ENCODE data around the gene MECP2.
A peak's percentile ranks its signal among the peaks of the same experiment; 100 is the strongest.

The MECP2 gene

DNA sequence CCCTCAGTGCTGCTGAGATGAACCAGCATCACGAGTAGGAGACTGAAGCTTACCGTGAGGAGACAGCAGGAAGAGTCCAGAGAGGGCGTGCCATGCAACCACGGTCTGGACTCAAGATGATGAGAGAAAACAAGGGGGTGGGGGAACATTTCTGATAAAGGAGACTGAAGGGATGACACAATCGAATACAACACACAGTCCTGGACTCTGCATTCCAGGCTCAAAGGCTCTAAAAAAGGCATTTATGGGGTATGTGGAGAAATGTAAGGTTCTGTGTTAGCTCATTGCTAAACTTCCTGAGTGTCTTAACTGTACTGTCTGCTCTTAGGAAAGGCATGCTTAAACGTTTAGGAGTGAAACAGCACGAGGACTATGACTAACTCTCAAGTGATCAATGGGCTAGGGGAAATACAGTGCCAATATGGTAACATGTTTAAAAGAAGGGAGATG lies 57.2 kb downstream of the MECP2 start:
- TF ChIP-seq ZFP3 (CRISPR knock-in tag; IDR thresholded peaks at IDR 0.05) (no peak), RARB (CRISPR knock-in tag; IDR thresholded peaks at IDR 0.05) (no peak), OSR1 (CRISPR knock-in tag; IDR thresholded peaks at IDR 0.05) (no peak), ZNF565 (CRISPR knock-in tag; conservative IDR thresholded peaks at IDR 0.05; ENCODE audit: low read depth) (no peak)
- TF ChIP-seq, protein P1, sequence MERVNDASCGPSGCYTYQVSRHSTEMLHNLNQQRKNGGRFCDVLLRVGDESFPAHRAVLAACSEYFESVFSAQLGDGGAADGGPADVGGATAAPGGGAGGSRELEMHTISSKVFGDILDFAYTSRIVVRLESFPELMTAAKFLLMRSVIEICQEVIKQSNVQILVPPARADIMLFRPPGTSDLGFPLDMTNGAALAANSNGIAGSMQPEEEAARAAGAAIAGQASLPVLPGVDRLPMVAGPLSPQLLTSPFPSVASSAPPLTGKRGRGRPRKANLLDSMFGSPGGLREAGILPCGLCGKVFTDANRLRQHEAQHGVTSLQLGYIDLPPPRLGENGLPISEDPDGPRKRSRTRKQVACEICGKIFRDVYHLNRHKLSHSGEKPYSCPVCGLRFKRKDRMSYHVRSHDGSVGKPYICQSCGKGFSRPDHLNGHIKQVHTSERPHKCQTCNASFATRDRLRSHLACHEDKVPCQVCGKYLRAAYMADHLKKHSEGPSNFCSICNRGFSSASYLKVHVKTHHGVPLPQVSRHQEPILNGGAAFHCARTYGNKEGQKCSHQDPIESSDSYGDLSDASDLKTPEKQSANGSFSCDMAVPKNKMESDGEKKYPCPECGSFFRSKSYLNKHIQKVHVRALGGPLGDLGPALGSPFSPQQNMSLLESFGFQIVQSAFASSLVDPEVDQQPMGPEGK (CRISPR knock-in tag; IDR thresholded peaks at IDR 0.05; ENCODE audit: borderline replicate concordance): no peak
- ATAC-seq: peak; percentile 52; the same call in 2 of the 3 replicates

DNA sequence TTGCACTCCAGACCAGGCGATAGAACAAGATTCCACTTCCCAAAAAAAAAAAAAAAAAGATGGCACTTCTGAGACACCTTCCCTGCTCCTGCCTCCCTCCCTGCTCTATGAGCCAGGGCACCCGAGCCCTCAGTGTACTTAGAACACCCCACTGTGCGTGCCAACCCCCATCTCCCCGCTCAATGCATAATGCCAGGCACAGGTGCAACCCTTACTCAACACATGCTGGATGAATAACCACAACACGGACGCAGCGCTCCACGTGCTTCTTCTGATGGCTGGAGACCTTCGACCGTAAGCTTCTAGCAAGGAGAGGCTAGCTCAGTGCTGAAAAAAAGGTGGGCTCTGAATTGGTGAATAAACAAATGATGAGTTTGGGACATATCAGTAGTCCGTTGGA lies 57.9 kb downstream of the MECP2 start:
- TF ChIP-seq TOX (CRISPR knock-in tag; IDR thresholded peaks at IDR 0.05; ENCODE audit: borderline replicate concordance) (no peak), ZNF70 (CRISPR knock-in tag; IDR thresholded peaks at IDR 0.05) (no peak)
- TF ChIP-seq, protein P2, sequence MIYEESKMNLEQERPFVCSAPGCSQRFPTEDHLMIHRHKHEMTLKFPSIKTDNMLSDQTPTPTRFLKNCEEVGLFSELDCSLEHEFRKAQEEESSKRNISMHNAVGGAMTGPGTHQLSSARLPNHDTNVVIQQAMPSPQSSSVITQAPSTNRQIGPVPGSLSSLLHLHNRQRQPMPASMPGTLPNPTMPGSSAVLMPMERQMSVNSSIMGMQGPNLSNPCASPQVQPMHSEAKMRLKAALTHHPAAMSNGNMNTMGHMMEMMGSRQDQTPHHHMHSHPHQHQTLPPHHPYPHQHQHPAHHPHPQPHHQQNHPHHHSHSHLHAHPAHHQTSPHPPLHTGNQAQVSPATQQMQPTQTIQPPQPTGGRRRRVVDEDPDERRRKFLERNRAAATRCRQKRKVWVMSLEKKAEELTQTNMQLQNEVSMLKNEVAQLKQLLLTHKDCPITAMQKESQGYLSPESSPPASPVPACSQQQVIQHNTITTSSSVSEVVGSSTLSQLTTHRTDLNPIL (CRISPR knock-in tag; IDR thresholded peaks at IDR 0.05; ENCODE audit: low read depth): no peak
- ATAC-seq: no peak

DNA sequence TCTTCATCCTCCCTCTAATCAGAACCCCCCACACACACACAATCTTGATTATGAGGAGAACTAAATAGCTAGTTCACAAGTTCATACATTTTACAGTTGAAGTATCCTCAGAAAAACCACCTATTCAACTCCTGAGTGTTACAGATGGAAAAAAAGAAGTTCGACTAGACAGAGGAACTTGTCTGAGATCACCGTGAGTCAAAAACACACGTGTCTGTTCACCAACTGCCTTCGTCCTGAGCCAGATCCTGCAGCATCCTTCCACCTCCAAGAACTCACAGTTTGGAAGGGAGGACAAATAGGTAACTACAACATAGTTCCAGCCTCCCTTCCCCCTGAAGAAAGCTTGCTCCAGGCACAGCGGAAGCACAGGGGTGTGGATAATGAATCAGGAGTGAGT lies 58.9 kb downstream of the MECP2 start:
- ATAC-seq: no peak
- TF ChIP-seq ZNF565 (CRISPR knock-in tag; conservative IDR thresholded peaks at IDR 0.05; ENCODE audit: low read depth): no peak
- no peak for TF ChIP-seq ZC3H10 (CRISPR knock-in tag; IDR thresholded peaks at IDR 0.05)
- TF ChIP-seq BACH2 (CRISPR knock-in tag; IDR thresholded peaks at IDR 0.05; ENCODE audit: borderline replicate concordance): no peak
- TF ChIP-seq SNAI2 (CRISPR knock-in tag; IDR thresholded peaks at IDR 0.05): no peak
- TF ChIP-seq, protein P2 (CRISPR knock-in tag; IDR thresholded peaks at IDR 0.05; ENCODE audit: low read depth): no peak

DNA sequence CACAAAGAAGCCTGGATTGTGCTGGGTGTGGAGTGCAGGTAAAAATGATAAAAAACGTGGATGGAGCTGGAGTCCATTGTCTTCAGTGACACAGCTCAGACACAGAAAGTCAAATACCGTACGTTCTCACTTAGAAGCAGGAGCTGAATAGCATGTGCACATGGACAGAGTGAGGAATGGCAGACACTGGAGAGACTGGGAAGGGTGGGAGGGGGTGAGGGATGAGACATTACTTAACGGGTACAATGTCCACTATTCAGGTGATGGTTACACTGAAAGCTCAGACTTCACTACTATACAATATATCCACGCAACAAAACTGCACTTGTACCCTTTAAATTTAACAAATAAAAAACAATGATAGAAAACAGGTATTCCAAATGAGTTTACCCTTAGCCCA lies 59.8 kb downstream of the MECP2 start:
- no peak for TF ChIP-seq ARNTL (CRISPR knock-in tag; IDR thresholded peaks at IDR 0.05; ENCODE audit: borderline replicate concordance, low read depth)
- no peak for TF ChIP-seq GLIS3 (CRISPR knock-in tag; IDR thresholded peaks at IDR 0.05)
- no peak for TF ChIP-seq ESRRG (CRISPR knock-in tag; IDR thresholded peaks at IDR 0.05)
- no peak for TF ChIP-seq ZNF8 (CRISPR knock-in tag; IDR thresholded peaks at IDR 0.05)
- TF ChIP-seq, protein P2 (CRISPR knock-in tag; IDR thresholded peaks at IDR 0.05; ENCODE audit: low read depth): no peak
- TF ChIP-seq SNAI2 (CRISPR knock-in tag; IDR thresholded peaks at IDR 0.05): no peak
- TF ChIP-seq TOX (CRISPR knock-in tag; IDR thresholded peaks at IDR 0.05; ENCODE audit: borderline replicate concordance): no peak
- no peak for TF ChIP-seq ZNF565 (CRISPR knock-in tag; conservative IDR thresholded peaks at IDR 0.05; ENCODE audit: low read depth)
- TF ChIP-seq BACH2 (CRISPR knock-in tag; IDR thresholded peaks at IDR 0.05; ENCODE audit: borderline replicate concordance): no peak
- TF ChIP-seq ZFP3 (CRISPR knock-in tag; IDR thresholded peaks at IDR 0.05): no peak
- ATAC-seq: no peak

DNA sequence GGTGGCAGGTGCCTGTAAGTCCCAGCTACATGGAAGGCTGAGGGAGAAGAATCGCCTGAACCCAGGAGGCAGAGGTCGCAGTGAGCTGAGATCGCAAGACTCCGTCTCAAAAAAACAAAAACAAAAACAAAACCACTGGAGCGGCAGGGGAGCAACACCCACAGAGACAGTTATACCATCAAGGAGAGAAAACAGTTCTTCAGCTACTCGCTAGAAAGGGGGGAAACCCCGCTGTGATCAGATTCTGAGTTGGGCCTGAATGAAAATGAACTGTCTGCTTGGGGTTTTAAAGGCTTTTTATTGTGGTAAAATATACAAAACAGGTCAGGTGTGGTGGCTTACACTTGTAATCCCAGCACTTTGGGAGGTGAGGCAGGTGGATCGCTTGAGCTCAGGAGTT lies 61.0 kb downstream of the MECP2 start:
- ATAC-seq: no peak

More for the DNA sequence above, 61.0 kb downstream of the MECP2 start:
- no peak for TF ChIP-seq BACH2 (CRISPR knock-in tag; IDR thresholded peaks at IDR 0.05; ENCODE audit: borderline replicate concordance)
- no peak for TF ChIP-seq PPARA (CRISPR knock-in tag; IDR thresholded peaks at IDR 0.05; ENCODE audit: borderline replicate concordance)
- TF ChIP-seq OSR1 (CRISPR knock-in tag; IDR thresholded peaks at IDR 0.05): no peak
- TF ChIP-seq, protein P2 (CRISPR knock-in tag; IDR thresholded peaks at IDR 0.05; ENCODE audit: low read depth): no peak
- no peak for TF ChIP-seq ZC3H10 (CRISPR knock-in tag; IDR thresholded peaks at IDR 0.05)
- TF ChIP-seq ZFP30 (CRISPR knock-in tag; IDR thresholded peaks at IDR 0.05): no peak
- no peak for TF ChIP-seq TOX (CRISPR knock-in tag; IDR thresholded peaks at IDR 0.05; ENCODE audit: borderline replicate concordance)
- TF ChIP-seq, protein P1 (CRISPR knock-in tag; IDR thresholded peaks at IDR 0.05; ENCODE audit: borderline replicate concordance): no peak
- TF ChIP-seq ZNF70 (CRISPR knock-in tag; IDR thresholded peaks at IDR 0.05): no peak
- TF ChIP-seq ESRRG (CRISPR knock-in tag; IDR thresholded peaks at IDR 0.05): no peak
- TF ChIP-seq GLIS3 (CRISPR knock-in tag; IDR thresholded peaks at IDR 0.05): no peak
- no peak for TF ChIP-seq SNAI2 (CRISPR knock-in tag; IDR thresholded peaks at IDR 0.05)
- no peak for TF ChIP-seq RARB (CRISPR knock-in tag; IDR thresholded peaks at IDR 0.05)
- no peak for TF ChIP-seq TCF4 (CRISPR knock-in tag; IDR thresholded peaks at IDR 0.05; ENCODE audit: borderline replicate concordance)
- no peak for TF ChIP-seq ARNTL (CRISPR knock-in tag; IDR thresholded peaks at IDR 0.05; ENCODE audit: borderline replicate concordance, low read depth)
- TF ChIP-seq, protein P3, sequence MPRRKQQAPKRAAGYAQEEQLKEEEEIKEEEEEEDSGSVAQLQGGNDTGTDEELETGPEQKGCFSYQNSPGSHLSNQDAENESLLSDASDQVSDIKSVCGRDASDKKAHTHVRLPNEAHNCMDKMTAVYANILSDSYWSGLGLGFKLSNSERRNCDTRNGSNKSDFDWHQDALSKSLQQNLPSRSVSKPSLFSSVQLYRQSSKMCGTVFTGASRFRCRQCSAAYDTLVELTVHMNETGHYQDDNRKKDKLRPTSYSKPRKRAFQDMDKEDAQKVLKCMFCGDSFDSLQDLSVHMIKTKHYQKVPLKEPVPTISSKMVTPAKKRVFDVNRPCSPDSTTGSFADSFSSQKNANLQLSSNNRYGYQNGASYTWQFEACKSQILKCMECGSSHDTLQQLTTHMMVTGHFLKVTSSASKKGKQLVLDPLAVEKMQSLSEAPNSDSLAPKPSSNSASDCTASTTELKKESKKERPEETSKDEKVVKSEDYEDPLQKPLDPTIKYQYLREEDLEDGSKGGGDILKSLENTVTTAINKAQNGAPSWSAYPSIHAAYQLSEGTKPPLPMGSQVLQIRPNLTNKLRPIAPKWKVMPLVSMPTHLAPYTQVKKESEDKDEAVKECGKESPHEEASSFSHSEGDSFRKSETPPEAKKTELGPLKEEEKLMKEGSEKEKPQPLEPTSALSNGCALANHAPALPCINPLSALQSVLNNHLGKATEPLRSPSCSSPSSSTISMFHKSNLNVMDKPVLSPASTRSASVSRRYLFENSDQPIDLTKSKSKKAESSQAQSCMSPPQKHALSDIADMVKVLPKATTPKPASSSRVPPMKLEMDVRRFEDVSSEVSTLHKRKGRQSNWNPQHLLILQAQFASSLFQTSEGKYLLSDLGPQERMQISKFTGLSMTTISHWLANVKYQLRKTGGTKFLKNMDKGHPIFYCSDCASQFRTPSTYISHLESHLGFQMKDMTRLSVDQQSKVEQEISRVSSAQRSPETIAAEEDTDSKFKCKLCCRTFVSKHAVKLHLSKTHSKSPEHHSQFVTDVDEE (CRISPR knock-in tag; IDR thresholded peaks at IDR 0.05): no peak

Measured in SK-N-SH treated with all-trans-retinoic acid at 6 μM for 48 hours (cell line).